HepG2 (cell line): ENCODE data around the gene NES.

Experiments used
- CTCF ChIP-seq: sonication (generic); formaldehyde crosslinking; IDR thresholded peaks from 2 replicates; pipeline ENCODE4 v1.5.0; 2020; ENCODE audit warnings: mild to moderate bottlenecking, missing genetic modification reagents, moderate library complexity
- IRF2 ChIP-seq: IDR thresholded peaks from 2 replicates; pipeline ENCODE4 v1.6.1; 2018; ENCODE audit warnings: missing genetic modification reagents, missing compliant biosample characterization
- MEIS1 ChIP-seq: sonication (generic); formaldehyde crosslinking; IDR thresholded peaks from 2 replicates; pipeline ENCODE4 v1.9.0; 2021; ENCODE audit warnings: mild to moderate bottlenecking, missing genetic modification reagents, moderate library complexity, borderline replicate concordance
- NFE2L1 ChIP-seq: sonication (generic); formaldehyde crosslinking; IDR thresholded peaks from 2 replicates; pipeline ENCODE4 v1.4.0; 2020; ENCODE audit warnings: missing genetic modification reagents, mild to moderate bottlenecking, borderline replicate concordance
- POLR2A ChIP-seq, 2 experiments: IDR thresholded peaks; 2 replicates each; pipeline ENCODE4 v1.6.1; 2011; ENCODE audit warnings: low read depth in 2 of 2, low read length in 2 of 2, mild to moderate bottlenecking in 1 of 2, moderate library complexity in 1 of 2; ENCODE audit not compliant: insufficient read depth in 1 of 2
- SNRNP70 ChIP-seq: fragments of 200-400 bp; formaldehyde crosslinking; IDR thresholded peaks from 2 replicates; pipeline ENCODE4 v1.6.1; 2017; ENCODE audit warnings: mild to moderate bottlenecking, low read depth, low read length, moderate library complexity
- SOX13 ChIP-seq, 3 experiments: fragments of 450-650 bp in 1 of 3; sonication (generic) in 1 of 3; formaldehyde crosslinking in 1 of 3; IDR thresholded peaks in 2 of 3; conservative IDR thresholded peaks in 1 of 3; 2 replicates each; pipeline versions ENCODE4 v1.5.0 to v1.6.1; 2016 to 2020; ENCODE audit warnings: antibody characterized with exemption in 1 of 3, mild to moderate bottlenecking in 1 of 3, missing compliant biosample characterization in 1 of 3, missing genetic modification reagents in 1 of 3, moderate library complexity in 1 of 3
- ZFP36 ChIP-seq: fragments of 150-350 bp; IDR thresholded peaks from 2 replicates; pipeline ENCODE4 v1.6.1; 2018; ENCODE audit warnings: borderline replicate concordance, low read length, low read depth; ENCODE audit not compliant: partially characterized antibody
- ZNF253 ChIP-seq: sonication (generic); formaldehyde crosslinking; IDR thresholded peaks from 2 replicates; pipeline ENCODE4 v1.8.0; 2022; ENCODE audit warnings: mild to moderate bottlenecking, missing genetic modification reagents, borderline replicate concordance
- ZNF468 ChIP-seq: sonication (generic); formaldehyde crosslinking; IDR thresholded peaks from 2 replicates; pipeline ENCODE4 v1.8.0; 2022; ENCODE audit warnings: mild to moderate bottlenecking, moderate library complexity, missing genetic modification reagents
- TF ChIP-seq, protein P1 (sequence below): conservative IDR thresholded peaks from 2 replicates; pipeline ENCODE4 v1.6.1; 2018; ENCODE audit warnings: missing genetic modification reagents
- TF ChIP-seq, protein P2 (sequence below): sonication (generic); formaldehyde crosslinking; IDR thresholded peaks from 2 replicates; pipeline ENCODE4 v1.4.0; 2020; ENCODE audit warnings: missing genetic modification reagents

DNA sequence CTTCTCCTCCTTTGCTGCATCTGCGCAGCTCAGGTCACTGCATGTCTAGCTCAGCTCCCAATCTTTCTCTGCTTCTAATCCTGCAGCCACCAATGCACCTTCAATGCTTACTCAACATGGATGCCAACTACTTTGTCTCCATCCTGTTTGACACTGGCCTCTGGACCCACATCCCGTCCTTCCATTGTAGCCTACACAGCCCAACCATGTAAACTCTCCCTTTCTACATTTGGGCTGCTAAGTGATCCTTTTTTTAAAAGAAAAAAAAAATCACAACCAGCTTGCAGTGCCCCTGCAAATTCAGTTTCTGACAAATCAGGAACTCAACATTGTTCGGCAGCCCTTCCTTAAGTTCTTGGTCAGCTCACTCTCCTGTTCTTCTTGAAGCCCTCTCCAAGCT, 37.6 kb upstream of the NES start:
- no peak for TF ChIP-seq SOX13 (IDR thresholded peaks at IDR 0.05)
- TF ChIP-seq SOX13 (CRISPR knock-in tag; conservative IDR thresholded peaks at IDR 0.05 in 1 of 2, IDR thresholded peaks at IDR 0.05 in 1 of 2): no peak
- TF ChIP-seq ZFP36: no peak
- no peak for TF ChIP-seq ZNF253
- TF ChIP-seq, protein P1, sequence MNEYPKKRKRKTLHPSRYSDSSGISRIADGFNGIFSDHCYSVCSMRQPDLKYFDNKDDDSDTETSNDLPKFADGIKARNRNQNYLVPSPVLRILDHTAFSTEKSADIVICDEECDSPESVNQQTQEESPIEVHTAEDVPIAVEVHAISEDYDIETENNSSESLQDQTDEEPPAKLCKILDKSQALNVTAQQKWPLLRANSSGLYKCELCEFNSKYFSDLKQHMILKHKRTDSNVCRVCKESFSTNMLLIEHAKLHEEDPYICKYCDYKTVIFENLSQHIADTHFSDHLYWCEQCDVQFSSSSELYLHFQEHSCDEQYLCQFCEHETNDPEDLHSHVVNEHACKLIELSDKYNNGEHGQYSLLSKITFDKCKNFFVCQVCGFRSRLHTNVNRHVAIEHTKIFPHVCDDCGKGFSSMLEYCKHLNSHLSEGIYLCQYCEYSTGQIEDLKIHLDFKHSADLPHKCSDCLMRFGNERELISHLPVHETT (CRISPR knock-in tag): no peak
- TF ChIP-seq ZNF468 (CRISPR knock-in tag): no peak
- TF ChIP-seq, protein P2, sequence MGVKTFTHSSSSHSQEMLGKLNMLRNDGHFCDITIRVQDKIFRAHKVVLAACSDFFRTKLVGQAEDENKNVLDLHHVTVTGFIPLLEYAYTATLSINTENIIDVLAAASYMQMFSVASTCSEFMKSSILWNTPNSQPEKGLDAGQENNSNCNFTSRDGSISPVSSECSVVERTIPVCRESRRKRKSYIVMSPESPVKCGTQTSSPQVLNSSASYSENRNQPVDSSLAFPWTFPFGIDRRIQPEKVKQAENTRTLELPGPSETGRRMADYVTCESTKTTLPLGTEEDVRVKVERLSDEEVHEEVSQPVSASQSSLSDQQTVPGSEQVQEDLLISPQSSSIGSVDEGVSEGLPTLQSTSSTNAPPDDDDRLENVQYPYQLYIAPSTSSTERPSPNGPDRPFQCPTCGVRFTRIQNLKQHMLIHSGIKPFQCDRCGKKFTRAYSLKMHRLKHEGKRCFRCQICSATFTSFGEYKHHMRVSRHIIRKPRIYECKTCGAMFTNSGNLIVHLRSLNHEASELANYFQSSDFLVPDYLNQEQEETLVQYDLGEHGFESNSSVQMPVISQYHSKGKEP (CRISPR knock-in tag): no peak
- TF ChIP-seq POLR2A (IDR thresholded peaks at IDR 0.05; ENCODE audit: insufficient read depth in 1 of 2, low read depth in 2 of 2, low read length in 2 of 2): no peak
- no peak for TF ChIP-seq SNRNP70
- TF ChIP-seq NFE2L1: no peak
- TF ChIP-seq MEIS1 (CRISPR knock-in tag): no peak
- no peak for TF ChIP-seq IRF2
- no peak for TF ChIP-seq CTCF (CRISPR knock-in tag)
